Raji (cell line): ENCODE data around the gene ANKRD12.

Experiments used
- POLR2A ChIP-seq: IDR thresholded peaks from 2 replicates; pipeline ENCODE4 v1.6.1; 2011; ENCODE audit warnings: low read depth, low read length, control low read depth; ENCODE audit not compliant: insufficient read depth

The ANKRD12 gene

DNA sequence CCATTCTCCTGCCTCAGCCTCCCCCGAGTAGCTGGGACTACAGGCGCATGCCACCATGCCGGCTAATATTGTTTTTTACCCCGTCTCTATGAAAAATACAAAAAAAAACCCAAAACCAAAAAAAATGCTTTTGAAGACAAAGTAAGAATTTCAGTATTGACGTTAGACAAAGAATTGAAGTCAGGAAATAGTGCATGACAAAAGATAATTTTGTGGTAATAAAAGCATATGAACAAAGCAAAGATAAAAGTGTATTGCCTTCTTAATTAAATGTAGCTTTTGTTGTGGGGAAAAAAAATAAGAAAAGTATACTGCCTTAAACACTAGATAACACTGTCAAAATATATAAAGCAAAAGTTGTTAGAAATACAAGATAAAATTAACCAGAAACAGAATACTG lies 86.8 kb downstream of the ANKRD12 start:
- TF ChIP-seq POLR2A = no peak

DNA sequence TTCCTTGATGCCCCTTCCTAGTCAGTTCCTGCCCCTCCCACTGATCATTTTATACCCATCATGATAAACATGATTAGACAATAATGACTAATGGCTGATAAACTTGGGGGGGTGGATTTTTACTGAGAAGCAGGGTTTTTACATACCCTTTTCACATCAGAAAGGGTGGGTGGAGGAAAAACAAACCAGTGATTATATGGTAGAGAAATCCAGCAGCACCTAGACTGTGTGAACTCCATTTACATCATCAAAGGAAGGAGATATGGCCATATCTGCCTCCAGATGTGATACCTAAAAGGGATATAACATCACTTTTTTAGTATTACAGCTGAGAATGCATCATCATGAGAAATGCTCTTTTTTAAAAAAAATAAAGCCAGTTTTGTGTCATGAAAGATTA lies 89.9 kb downstream of the ANKRD12 start:
- TF ChIP-seq POLR2A = no peak

DNA sequence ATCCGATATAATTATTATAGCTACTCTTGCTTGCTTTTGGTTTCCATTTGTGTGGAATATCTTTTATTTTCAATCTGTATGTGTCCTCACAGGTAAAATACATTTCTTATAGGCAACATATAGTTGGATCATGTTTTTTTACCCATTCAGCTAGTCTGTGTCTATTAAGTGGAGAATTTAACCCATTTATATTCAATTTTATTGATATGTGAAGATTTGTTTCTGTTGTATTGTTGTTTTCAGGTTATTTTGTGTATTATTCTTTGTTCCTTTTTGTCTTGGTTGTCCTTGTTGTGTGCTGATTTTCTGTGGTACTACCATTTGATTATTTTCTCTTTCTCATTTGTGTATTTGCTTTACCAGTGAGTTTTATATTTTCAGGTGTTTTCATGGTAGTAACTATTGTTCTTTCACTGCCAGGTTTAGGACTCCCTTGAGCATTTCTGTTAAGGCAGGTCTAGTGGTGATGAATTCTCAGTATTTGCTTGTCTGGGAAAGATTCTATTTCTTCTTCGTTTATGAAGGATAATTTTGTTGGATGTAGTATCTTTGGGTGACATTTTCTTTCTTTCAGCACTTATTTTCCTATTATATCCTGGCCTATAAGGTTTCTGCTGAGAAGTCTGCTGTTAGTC lies 95.4 kb downstream of the ANKRD12 start:
- no peak for TF ChIP-seq POLR2A

DNA sequence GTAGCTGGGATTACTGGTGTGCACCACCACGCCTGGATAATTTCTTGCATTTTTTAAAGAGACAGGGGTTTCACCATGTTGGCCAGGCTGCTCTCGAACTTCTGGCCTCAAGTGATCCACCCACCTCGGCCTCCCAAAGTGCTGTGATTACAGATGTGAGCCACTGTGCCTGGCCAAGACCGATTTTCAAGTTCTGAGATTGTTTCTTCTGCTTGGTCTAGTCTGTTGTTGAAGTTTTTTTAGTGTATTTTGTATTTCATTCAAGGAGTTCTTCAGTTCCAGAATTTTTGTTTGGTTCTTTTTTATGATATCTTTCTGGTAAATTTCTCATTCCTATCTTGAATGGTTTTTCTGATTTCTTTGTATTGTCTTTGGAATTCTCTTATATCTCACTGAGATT lies 96.4 kb downstream of the ANKRD12 start:
- TF ChIP-seq POLR2A = no peak

DNA sequence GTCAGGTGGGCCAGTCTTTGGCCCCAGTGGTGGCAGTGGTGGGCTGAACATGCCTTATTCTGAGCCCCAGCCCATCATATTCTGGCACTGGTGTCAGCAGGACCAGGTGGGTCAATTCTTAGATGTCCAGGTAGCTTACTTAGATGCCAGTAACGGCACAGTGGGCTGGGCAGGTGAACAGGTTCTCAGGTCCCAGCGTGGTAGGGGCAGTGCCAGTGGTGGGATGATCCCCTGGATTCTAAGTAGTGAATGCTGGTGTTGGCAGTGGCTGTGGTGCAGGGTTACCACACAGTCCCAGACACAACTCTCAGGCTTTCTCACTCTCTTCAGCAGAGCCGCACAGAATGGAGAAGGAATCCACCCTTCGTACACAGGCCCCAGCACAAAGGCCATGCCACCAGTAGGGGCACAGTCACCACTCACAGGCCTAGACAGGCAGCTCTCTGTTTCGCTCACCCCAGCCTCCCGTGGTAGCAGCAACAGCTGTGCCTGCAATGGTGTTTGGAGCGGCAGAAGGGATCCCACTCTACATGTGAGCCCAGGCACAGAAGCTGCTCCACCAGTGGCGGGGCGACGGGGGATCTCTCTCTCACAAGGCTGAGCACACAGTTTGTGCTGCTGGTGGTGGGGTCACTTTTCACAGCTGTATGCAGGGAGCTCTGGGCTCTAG lies 97.3 kb downstream of the ANKRD12 start:
- no peak for TF ChIP-seq POLR2A

DNA sequence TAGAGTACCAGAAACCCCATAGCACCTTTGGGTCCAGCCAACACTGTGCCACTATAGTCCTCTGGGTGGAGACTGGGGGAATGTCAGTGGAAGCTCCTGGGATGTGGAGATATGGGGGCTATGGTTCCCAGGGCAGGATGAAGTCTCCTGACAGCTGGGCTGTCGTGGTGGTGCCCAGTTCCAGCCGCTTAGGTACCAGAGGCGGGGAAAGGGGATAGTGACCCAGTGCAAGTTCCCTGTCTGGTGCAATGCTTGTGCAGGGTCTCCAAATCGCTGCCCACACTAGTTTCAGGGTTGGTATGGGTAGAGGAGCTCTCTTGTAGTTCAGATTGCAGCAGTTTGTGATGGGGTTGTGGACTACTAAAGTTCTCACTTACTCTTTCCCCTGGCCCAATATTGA lies 97.9 kb downstream of the ANKRD12 start:
- TF ChIP-seq POLR2A = no peak

GRCh38 chr18:9237981-9238380 lies 101.4 kb downstream of the ANKRD12 start:
- TF ChIP-seq POLR2A = no peak

DNA sequence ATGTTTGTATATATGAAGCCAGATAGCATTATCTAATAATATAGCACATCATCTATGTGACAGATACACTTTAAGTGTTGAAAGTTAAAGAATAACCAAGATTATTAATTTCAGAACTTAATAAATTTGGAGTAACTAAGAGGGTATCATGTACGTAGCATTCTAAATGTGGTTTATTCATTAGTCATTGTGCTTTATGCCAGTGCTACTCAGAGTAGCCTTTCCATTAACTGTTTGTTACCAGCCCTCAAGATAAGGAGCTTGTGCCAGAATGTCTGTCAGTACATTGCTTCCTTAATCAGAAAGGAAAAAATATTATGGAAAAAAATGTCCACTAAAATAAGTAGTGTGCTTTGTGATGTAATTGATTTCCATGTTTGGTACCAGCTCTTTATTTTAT lies 103.1 kb downstream of the ANKRD12 start:
- no peak for TF ChIP-seq POLR2A

GRCh38 chr18:9240270-9240669 lies 103.7 kb downstream of the ANKRD12 start:
- no peak for TF ChIP-seq POLR2A

GRCh38 chr18:9243029-9243428 lies 106.4 kb downstream of the ANKRD12 start:
- no peak for TF ChIP-seq POLR2A

DNA sequence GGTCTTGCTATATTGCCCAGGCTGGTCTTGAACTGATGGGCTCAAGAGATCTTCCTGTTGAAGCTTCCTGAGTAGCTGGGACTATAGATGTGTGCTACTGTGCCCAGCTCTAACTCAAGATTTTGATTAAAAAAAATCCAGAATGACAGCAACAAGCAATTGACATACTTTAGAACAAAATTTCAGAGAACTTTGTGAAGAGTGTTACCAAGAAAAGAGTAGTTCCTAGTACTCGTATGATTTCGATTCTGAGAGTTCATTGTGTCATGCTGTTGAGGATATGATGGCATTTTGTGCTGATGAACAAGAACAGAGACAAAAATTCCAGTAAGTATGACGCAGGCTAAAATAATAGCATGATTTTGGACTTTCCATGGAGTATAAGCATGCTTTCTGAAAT lies 107.8 kb downstream of the ANKRD12 start:
- TF ChIP-seq POLR2A = no peak

DNA sequence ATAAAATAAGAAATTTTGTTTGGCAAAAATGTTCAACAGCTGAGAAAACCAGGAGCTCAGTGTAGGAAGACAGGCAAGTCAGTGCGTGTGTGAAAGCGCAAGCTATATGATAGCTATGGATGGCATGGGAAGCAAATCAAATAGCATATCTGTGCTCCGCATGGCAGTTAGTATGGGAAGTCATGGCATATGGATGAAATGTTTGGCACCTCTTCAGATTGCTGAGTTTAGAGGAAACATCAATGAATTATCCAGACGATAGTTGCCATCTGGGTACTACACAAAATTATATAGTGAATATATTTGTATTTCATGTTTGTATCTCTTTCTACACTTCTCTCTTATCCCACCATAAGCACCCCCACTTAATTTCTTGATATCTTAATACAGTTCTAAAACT lies 112.1 kb downstream of the ANKRD12 start:
- no peak for TF ChIP-seq POLR2A

DNA sequence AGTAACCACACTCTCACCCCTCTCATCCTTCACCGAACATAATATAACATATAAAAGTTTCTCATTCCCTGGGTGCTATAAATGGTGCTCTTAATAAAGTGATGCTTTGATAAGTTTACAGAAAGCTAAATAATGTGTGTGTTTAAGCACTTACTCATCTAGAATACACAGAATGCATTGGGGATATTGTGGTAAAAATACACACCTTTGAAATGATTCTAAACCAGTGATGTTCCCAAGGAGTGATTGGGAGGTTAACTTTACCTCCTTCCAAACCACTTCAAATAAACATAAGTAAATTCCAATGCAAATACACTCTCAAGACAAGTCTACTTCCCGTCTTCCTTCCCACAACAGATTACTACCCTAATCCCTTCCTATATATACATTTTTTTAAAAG lies 112.7 kb downstream of the ANKRD12 start:
- no peak for TF ChIP-seq POLR2A

DNA sequence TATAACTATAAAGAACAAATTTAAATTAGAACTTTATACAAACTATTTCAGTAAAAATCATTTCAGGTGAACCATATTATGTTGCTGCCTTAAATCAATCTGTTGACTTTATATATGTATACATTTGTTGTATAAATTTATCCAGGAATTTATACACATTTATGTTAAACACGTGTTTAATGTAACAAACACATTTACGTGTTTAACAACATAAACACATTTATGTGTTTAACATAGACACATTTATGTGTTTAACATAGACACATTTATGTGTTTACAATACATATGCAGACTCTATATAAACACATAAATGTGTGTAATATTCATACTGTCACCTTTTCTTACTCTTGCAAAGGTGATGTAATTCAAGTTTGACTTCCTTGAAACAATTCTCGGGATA lies 122.6 kb downstream of the ANKRD12 start:
- no peak for TF ChIP-seq POLR2A

DNA sequence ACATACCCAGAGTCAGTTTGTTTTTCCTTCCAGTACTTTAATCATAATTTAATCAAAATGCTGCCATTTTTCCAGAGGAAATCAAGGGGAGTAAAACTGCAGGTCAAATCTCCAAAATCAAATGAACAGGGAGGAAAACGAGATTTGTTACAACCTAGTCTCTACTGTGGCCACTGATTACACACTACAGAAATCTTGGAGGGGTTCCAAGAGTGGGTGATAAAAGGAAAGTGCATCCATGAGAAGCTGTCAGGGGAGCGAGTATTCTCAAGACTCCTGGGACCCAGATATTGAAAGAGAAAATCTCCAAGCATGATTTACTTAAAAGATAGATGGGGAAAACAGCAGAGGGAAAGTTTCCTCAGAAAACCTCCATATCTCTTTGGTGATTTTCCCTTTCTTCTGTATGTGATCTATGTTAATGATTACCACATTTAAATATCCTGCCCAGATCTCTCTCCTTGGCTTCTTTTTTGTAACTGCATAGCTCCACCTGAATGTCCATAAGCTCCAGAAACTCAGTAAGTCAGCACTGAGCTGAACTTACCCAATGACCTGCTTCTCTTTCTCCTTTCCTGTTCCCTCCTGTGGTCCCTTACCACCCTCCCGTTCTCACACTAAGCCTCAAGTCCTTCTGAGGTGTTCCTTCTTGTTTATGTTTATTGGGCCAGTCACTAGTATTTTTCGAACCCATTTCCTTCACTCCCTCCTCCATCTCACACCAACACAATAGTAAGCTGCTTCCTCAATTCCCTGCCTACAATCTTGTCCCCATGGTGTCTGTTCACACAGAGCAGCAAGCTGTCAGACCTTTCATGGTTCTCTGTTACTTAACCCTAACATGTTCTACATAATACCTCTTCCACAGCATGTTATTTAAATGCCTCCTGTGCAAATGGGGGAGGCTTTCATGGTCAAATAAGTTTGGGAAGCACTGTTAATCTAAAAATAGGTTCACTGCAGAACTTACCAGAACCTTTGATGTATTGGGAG lies 124.1 kb downstream of the ANKRD12 start:
- TF ChIP-seq POLR2A = no peak

- no peak for TF ChIP-seq POLR2A
These were observed 126.7 kb downstream of the ANKRD12 start for GRCh38 chr18:9263264-9263663.
